22Rv1 (cell line): ENCODE results near the gene NDUFA13.

Experiments
- CTCF ChIP-seq: fragments of 450-650 bp; IDR thresholded peaks from 2 replicates; pipeline ENCODE4 v1.5.1; 2017; ENCODE audit warnings: mild to moderate bottlenecking
- ZFX ChIP-seq: fragments of 450-650 bp; IDR thresholded peaks from 2 replicates; pipeline ENCODE4 v1.6.1; 2017; ENCODE audit warnings: antibody characterized with exemption, borderline replicate concordance

DNA sequence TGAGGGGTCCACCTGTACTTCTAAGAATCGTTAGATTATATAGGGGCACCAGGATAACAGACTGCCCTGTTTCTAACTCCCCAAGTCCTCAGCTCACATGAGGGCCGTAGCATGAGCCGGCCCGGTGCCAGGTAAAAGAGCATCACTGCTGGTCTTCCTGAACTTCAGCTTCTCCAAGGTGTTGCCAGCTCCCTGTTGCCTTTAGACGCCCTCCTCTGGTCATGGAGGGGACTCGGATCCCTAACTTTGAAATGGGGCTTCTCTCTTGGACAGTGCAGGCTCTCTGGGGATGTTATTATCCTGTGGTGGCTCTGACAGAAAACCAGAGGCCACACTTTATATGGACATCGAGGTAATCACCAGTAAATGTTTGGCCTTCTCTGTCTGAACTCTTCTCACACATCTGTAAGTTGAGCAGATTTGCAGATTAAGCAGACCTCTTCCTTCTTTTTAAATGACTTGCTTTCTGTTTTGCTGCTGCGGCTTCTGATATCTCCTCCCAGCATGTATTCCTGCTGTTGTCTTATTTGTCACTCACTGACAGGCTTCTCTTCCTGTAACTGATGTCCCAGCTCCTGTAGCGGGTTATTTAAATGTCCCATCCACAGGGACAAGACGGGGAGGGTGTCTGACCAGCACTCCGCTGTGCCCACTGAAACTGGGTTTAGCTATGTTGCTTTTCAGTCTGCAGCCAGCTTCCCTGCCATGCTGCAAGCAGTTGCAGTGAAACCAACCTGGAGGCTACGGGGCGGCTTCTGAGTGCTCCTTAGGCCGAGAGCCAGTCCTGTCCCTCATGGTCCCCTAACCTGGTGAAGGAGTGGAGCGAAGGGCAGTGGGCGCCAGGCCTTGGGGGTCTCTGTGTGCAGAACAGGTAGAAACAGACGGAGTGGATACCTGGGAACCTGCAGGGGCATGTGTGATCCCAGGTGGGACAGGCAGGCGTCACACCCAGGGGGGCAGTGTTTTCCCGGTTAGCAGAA lies 39.9 kb upstream of the NDUFA13 start:
- TF ChIP-seq CTCF, result peak; percentile 20
- TF ChIP-seq ZFX, result no peak
